Activated CD4-positive, alpha-beta T cell treated with anti-CD3 and anti-CD28 coated beads, Interleukin-2, amount 50 U/mL, for 4 hours (primary cell): ENCODE data around the gene NSRP1.
A peak's percentile ranks its signal among the peaks of the same experiment; 100 is the strongest.
"Not testable (repeated sequence)": the region's sequence is repeated elsewhere in the genome, so short reads cannot be mapped to it uniquely, and the experiment has no call there.

Source experiments
- DNase-seq, 2 experiments: peaks; one replicate each; pipeline ENCODE4 v3.0.0-alpha.2; 2020

NSRP1 gene, protein sequence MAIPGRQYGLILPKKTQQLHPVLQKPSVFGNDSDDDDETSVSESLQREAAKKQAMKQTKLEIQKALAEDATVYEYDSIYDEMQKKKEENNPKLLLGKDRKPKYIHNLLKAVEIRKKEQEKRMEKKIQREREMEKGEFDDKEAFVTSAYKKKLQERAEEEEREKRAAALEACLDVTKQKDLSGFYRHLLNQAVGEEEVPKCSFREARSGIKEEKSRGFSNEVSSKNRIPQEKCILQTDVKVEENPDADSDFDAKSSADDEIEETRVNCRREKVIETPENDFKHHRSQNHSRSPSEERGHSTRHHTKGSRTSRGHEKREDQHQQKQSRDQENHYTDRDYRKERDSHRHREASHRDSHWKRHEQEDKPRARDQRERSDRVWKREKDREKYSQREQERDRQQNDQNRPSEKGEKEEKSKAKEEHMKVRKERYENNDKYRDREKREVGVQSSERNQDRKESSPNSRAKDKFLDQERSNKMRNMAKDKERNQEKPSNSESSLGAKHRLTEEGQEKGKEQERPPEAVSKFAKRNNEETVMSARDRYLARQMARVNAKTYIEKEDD

DNA sequence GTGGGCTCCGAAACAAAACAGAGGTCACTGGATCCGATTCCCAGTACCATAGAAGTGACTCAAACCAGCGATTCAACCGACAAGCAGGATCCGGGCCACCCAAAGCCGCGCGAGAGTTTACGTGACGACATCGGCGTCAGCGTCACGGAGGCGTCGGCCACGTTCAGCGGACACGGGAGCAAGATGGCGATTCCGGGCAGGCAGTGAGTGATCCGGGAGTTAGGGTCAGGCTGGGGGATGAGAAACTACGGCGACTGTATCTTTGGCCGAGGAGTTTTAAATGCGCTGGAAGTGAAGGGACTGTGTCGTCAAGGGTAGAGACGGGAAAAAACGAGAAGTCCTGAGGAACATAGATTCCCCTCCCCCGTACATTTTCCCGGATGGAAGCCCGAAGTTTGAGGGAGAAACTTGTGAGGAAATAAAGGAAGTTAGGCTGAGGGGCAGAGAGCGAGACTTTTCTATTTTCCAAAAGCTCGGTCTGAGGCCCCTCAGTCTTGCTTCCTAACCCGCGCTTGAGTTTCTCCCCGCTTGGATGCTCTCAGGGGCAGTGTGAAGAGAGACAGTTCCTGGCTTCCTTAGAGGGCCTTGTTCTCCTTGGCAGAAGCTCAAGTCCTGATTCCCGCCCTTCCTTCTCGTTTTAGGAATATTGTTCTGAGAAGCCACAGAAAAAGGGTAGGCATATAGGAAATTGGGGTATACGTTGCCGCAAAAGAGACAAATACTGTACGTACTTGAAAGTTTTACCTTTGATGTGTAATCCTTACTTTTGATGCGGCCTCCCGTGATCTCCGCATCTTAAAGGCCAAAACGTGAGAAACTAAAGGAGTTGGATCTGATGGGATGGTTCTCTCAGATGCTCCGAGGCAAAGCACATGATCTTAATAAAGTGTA, at the start of gene NSRP1:
Gene NSRP1, plus strand, starts transcription at position 156 of the 891 bp plus-strand sequence. Its CDS starts 28 bp downstream, at position 184.
- DNase-seq = peak; percentile 93

DNA sequence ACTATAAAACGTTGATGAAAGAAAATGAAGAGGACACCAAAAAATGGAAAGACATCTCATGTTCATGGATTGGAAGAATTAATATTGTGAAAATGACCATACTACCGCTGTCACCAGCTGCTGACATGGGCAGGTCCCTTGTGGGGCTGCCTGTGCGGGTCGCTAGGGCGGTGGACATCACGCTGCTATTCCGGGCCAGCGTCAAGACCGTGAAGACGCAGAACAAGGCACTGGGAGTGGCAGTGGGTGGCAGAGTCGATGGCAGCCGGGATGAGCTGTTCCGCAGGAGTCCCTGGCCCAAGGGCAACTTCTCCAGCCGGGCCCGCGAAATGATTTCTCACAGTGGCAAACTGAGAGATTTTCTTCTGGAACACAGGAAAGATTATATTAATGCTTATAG, 48.2 kb upstream of the NSRP1 start:
- DNase-seq = no peak

DNA sequence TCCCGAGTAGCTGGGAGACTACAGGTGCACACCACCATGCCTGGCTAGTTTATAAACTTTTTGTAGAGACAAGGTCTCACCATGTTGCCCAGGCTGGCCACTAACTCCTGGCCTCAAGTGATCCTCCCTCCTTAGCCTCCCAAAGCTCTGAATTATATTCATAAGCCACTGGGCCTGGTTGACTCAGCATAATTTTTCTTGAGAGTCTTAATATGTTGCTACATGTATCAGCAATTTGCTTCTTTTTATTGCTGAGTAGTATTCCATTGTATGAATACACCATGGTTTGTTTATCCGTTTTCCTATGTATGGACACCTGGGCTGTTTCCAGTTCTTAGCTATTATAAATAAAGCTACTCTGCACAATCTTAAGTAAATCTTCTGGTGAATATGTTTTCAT, 42.4 kb upstream of the NSRP1 start:
- DNase-seq = no peak

DNA sequence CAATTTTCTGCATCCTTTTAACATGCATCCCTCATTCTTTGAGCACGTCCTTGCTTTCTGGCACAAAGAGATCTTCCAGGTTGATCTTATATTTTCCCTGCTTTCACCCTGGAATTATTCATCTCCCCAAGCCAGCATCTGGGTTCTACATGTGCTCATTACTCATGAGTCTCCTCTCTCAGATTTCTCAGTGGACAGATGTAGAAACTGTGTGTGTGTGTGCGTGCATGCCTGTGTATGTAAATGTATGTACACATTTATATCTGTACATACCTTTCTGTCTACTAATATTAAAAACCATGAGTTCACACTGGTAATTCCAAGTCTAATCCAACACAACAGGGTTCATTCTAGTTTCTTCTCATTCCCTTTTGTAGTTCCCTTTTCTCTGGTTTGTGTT, 41.9 kb upstream of the NSRP1 start:
- DNase-seq = no peak

DNA sequence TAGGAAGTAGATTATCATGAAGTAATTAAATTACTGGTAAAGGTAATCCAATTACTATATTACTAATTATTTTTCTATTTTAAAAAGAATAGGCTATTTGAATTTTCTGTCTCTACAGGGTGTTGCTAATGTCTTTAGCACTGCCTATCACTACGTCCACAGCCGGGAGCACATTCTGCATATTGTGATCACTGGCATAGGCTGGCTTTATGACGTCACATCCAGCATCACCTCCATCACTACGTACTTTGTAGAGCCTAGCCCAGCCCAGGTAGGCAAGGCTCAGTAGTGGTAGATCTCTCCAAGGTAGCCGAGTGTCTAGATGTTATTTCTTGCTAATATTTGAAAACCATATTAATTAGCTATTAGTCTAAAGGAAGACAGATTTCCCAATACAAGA, 33.8 kb upstream of the NSRP1 start:
- no peak for DNase-seq

DNA sequence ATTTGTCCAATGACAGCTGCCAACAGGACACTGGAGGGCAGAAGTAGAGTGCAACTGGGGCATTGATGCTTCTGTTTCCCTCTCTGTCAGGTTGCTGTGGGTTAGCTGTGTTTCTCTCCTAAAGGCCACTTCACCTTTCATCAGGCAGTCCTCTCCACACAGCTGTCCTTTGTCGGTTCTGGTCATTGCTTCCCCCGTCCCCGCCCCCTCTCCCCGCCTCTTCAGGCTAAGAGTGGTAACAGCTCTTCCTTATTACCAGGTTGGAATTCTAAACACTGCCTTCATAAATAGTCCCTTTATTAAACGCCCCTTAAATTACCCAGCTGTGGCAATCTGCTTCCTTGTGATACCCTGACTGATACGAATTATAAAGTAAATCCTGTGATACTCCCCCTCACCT, 31.8 kb upstream of the NSRP1 start:
- no peak for DNase-seq

DNA sequence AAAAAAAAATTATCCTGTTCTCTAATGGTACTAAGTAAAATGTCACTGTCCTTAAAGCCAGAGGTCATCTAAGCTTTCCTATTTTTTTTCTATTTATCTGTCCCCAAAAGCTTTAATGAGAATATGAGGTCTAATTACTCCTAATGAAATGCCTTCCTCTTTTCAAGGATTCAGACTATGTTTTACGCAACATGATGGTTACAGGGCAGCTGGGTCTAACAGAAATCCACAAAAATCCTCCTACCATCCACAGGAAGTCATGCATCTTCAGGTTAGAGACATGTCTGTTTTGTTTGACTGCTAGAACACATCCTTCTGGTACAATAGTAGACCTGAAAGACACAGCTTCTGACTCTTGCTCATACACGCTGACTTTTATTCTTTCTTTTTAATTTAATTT, 29.7 kb upstream of the NSRP1 start:
- DNase-seq = no peak

DNA sequence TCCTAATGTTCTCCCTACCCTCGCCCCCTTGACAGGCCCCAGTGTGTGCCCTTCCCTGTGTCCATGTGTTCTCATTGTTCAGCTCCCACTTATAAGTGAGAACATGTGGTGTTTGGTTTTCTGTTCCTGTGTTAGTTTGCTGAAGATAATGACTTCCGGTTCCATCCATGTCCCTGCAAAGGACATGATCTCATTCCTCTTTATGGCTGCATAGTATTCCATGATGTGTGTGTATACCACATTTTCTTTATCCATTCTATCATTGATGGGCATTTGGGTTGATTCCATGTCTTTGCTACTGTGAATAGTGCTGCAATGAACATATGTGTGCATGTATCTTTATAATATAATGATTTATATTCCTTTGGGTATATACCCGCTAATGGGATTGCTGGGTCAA, 29.2 kb upstream of the NSRP1 start:
- DNase-seq = not testable (repeated sequence)

DNA sequence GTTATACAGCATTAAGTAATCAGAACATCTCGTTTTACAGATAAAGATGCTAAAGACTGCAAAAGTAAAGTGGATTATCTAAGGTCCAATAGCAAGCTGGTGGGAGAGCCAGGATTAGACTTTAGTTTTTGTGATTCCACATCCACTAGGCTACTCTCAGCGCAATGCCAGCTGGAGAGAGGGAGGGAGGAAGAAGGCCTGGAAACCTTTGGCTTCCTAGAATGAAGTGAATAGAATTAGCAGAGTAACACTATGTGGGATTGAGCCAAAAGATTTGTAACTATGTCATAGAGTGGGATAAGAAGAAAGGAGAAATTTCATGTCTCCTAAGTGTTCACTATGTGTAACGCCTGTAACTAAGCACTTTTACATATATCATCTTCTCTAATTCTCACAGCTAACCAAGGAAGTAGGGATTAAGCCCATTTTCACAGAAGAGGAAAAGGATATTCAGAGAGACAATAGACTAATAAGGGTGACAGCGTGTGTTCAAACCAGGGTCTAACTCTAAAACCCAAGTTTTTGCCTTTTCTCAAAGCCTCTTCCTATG, 25.4 kb upstream of the NSRP1 start:
- DNase-seq = no peak

DNA sequence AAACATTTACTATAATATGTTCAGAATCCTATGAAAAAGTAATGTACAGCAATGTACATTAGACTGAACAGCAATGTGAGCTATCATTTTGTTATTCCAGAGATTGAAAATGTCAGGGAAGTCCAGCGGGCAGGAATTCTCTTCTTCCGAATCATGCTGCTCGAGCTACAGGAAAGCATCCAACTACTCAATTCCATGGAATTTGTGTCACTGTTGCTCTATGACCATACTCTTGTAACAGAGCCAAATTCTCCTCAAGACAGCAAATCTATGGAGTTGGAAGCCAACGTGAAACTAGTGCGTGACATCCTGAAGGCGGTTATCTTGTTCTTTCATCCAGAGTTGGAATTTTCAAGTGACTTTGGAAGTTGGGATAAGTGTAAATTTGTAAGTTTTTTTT, 24.8 kb upstream of the NSRP1 start:
- no peak for DNase-seq

DNA sequence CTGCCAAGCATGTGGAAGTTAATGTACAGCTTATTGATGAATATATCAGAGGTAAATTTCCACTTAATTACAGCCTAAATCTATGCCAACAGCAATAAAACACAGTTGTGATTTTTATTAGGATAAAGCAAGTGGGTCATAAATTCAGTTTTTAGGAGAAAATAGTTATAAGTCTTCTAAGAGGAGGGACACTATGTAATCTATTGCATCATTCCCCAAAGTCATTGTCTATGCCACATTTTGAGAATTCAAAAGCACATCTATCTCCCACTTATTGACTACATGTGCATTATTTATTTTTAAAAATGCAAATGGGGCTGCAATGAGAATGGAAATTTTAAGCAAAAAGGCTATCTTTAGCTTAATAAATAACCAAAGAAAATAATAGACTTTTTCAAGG, 23.7 kb upstream of the NSRP1 start:
- no peak for DNase-seq

DNA sequence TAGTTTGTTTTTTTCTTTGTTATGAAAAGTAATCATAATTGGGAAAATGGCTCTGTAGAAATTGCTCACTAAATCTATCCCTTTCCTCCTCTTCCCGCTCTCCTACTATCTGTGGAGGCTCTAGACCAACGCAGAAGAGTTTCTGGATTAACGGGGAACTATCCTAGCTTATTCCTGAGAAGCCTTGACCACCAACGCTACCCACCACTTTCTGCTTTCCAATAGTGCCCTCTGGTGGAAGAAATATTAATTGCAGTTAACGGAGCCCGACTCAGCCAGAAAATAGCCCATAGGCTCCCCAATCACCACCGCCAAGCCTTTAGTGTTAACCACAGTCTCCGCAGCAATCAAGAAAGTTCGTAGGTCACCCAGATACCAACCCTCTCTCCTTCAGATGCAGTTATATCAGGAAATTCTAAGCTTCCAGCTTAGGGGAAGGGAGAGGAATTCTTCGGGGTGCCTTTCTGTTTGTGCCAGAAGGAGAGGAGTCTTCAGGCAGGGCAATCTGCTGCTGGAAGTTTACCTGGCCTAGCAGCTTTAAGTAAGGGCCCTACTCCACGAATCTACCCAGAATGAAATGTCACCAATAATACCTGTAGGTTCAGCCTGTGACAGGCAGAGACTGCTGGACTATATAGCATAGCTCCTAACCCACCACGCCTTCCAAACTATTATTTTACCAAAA, 23.0 kb upstream of the NSRP1 start:
- DNase-seq = peak in 1 of 2 experiments; percentile 19

DNA sequence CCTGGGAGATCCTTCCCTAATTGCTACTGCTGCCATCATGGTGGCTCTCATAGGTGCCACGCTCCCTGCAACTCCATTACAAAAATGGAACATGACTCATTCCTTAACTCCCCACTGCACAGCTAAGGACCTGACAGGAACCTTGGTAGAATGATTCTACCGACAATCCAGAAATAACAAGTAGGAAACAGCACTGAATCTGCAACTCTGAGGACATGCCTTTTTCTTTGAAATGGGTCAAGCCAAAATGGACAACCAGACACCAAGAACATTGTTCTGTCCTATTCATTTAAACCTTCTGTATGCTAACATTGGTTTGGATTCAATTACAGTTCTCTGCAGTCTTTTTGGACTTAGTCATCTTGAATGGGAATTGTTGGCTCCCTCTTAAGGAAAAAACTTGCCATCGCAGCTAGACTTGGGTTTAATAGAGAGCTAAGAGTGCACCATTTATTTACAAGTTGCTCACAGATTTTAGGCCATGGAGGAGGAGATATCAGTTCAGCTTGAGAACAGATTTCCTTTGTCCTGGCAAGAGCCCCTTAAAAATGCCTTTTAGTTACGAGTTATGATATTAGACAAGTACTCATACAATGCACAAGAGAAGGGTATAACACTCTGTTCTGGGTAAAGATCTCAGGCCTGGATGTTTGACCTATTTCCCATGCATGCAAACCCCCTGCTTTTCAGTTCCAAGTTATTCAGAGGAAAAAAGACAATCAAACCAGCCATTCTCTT, 20.9 kb upstream of the NSRP1 start:
- DNase-seq = no peak

DNA sequence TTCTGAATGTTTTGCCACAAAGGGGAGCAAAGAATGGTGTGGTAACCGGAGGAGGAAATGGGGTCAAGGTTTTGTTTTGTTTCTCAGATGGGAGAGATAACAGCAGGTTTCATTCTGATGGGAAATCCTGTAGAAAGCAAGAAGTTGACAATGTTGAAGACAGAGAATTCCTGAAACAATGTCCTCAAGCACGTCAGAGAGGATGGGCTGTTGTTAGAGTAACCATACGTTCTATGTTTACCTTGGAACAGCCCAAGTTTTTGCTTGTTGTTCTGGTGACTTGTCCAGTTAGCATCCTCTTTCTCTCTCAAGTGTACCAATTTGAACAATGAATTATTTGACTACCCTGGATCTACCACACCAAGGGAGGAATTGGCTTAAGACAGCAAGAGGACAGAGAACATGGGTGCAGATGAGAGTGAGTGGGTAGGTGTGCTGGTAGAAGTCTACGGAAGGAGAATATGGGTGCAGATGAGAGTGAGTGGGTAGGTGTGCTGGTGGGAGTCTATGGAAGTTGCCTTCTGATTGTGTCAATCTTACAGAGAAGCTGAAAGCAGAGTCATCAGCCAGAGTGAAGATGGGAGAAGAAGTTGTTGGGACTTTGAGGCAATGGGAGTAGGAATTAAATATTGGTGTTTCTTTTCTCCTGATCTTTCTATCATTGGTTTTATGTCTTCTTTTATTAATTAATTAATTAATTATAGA, 14.8 kb upstream of the NSRP1 start:
- no peak for DNase-seq

DNA sequence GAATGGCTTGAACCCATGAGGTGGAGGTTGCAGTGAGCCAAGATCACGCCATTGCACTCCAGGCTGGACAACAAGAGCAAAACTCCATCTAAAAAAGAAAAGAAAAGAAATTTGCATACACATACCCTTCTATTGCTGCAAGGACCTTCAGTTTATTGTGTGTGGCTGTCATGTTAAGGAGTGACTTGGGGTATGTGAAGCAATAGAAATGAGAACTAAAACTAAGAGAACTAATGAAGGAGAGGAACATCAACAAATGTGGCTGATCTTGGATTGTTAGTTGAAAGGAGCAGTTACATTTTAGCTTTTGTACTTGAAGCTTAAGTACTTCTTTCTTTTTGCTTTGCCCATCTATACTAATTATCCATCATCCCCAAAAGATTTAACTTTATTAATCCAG, 12.7 kb upstream of the NSRP1 start:
- DNase-seq = no peak

DNA sequence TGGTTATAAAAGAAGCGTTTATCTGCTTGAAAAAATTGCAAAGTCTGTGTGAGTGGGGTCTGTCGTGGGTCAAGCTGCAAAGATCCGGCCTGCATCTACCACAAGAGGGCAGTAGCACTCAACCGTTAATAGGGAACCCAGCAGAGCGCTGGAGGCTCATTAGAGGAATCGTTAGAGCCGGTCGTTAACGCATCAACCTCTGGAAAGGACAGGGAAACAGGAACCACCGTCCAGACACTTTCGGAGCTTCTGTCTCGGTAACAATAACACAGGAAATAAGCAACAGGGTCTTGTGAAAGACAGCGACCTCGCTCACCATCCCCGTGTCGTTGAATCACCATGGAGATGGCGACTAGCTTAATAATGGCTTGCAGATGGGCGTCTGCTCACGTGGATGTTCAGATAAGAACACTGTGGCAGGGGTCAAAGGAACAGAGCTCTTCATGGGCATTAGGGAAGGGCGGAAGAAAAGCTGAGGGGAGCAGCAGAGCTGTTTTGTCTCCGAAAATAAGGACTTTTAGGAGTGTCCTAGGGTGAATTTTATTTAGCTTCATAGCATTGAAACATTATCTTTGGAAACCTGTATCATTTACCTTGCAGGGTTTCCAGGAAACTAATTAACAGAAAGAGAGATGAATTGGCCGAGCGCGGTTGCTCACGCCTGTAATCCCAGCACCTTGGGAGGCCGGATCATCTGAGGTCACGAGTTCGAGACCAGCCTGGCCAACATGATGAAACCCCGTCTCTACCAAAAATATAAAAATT, 11.9 kb upstream of the NSRP1 start:
- DNase-seq = peak; percentile 66 to 68

DNA sequence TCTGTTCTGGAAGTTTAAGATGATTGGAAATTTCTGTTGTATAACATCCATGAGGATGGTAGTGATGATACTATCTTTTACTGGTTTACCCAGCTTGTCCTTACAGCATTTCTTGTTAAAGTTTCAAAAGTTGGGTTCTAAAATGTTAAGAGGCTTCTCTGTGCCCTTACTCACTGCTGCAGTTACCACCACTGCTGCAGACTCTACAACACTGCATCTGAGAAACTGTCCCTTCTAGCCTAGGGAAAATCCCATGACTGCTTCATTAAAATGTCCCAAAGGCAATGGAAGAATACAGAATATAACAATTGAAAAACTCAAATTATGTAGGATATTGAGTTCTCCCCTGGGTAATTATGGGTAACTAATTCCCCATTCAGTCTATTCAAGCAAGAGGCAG, 3.8 kb upstream of the NSRP1 start:
- no peak for DNase-seq

DNA sequence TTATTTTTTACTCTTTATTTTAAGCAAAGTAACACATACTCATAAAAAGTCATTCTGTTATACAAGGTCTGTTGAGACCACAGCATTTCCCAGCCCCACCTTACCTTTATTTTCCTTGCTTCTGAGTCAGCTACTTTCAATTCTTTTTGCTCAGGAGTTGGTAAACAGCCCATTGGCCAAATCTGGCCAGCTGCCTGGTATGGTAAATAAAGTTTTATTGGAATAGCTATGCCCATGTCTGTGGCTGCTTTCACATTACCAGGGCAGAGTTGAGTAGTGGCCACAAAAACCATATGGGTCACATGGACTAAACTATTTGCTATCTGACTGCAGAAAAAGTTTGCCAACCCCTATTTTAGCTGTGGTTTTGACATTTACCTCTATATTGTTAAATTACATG, 3.4 kb upstream of the NSRP1 start:
- DNase-seq = no peak

DNA sequence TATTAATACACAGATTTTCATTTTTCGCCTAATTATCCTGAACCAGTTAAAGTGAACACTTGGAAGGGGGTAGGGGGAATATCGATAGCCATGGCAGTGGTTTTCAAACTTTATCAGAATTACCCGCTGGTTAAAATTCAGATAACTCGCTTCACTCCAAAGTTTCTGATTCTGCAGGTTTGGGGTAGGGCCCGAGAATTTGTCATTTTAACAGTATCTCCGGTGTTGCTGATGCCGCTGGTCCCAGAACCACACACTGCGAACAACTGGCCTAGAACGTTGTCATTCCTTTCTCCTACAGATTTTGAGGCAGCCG, 313 bp upstream of the NSRP1 start:
- DNase-seq = no peak

DNA sequence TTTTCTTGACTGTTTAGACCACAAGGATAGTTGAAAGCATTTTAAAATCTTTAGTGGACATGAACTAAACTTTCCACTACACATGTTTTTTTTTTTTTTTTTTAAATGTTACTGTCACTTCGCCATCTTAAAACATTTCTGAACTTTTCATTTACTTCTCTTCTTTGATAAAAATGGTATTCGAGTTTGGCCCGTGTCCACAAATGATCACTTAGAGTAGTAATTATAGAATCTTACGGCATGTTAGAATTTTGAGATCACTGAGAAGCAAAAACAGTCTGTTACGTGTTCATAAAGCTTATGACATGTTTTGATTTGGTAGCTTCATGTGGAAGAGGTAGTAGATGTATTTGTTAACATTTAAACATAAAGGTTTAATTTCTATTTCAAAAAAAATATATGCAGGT, 1.1 kb downstream of the NSRP1 start:
- DNase-seq = no peak

DNA sequence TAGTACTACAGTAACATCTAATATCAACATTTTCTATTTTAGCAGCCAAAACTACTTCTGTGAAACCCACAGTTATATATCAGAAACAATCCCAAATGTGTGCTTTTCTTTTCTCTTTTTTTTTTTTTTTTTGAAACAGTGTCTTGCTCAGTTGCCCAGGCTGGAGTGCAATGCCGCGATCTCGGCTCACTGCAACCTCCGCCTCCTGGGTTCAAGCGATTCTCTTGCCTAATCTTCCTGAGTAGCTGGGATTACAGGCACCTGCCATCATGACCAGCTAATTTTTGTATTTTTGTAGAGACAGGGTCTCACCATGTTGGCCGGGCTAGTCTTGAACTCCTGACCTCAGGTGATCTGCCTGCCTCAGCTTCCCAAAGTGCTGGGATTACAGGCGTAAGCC, 2.0 kb downstream of the NSRP1 start:
- not testable (repeated sequence) for DNase-seq
